GM19240 (cell line): ENCODE measurements around the gene RFX3.
A peak's percentile ranks its signal among the peaks of the same experiment; 100 is the strongest.

Experiments used
- DNase-seq: peaks from one replicate; pipeline ENCODE4 v3.0.0; 2011; ENCODE audit warnings: low spot score; ENCODE audit not compliant: insufficient read length

RFX3 gene

GRCh38 chr9:3285365-3286161 lies 240.2 kb downstream of the RFX3 start:
- no peak for DNase-seq

GRCh38 chr9:3282365-3282764 lies 243.4 kb downstream of the RFX3 start:
- DNase-seq, result no peak

- no peak for DNase-seq
These were observed 244.4 kb downstream of the RFX3 start for GRCh38 chr9:3281399-3281798.

GRCh38 chr9:3277200-3277599 lies 248.6 kb downstream of the RFX3 start:
- no peak for DNase-seq

GRCh38 chr9:3271581-3271980 lies 254.2 kb downstream of the RFX3 start:
- DNase-seq, result no peak

- DNase-seq, result no peak
These were observed 254.6 kb downstream of the RFX3 start for GRCh38 chr9:3271157-3271556.

GRCh38 chr9:3268223-3268622 lies 257.6 kb downstream of the RFX3 start:
- no peak for DNase-seq

- DNase-seq, result no peak
These were observed 262.1 kb downstream of the RFX3 start for GRCh38 chr9:3263698-3264097.

GRCh38 chr9:3262826-3263529 lies 262.8 kb downstream of the RFX3 start:
- DNase-seq, result no peak

GRCh38 chr9:3261484-3261883 lies 264.3 kb downstream of the RFX3 start:
- DNase-seq, result no peak

- no peak for DNase-seq
These were observed 269.1 kb downstream of the RFX3 start for GRCh38 chr9:3256571-3257330.

GRCh38 chr9:3251309-3251708 lies 274.5 kb downstream of the RFX3 start:
- DNase-seq, result no peak

- no peak for DNase-seq
These were observed 275.1 kb downstream of the RFX3 start for GRCh38 chr9:3250741-3251140.

GRCh38 chr9:3247211-3247610 lies 278.6 kb downstream of the RFX3 start:
- no peak for DNase-seq

- no peak for DNase-seq
These were observed 279.6 kb downstream of the RFX3 start for GRCh38 chr9:3246241-3246640.

- DNase-seq, result peak; percentile 2
These were observed 280.7 kb downstream of the RFX3 start for GRCh38 chr9:3244963-3245653.

GRCh38 chr9:3243683-3244082 lies 282.1 kb downstream of the RFX3 start:
- no peak for DNase-seq

- no peak for DNase-seq
These were observed 284.5 kb downstream of the RFX3 start for GRCh38 chr9:3241290-3241689.

- peak; percentile 24 for DNase-seq
These were observed 285.0 kb downstream of the RFX3 start for GRCh38 chr9:3240656-3241268.

GRCh38 chr9:3239240-3239639 lies 286.6 kb downstream of the RFX3 start:
- DNase-seq, result no peak

GRCh38 chr9:3238236-3238635 lies 287.6 kb downstream of the RFX3 start:
- no peak for DNase-seq
